HepG2 (cell line): Measurements from ENCODE around the gene SS18L1. TPM values are rescaled to one million over a fixed set of nuclear protein-coding genes. Genes with fewer than 3 reads are reported as not detected.
A peak's percentile ranks its signal among the peaks of the same experiment; 100 is the strongest.

Source experiments
- ARNT2 ChIP-seq: sonication (generic); formaldehyde crosslinking; IDR thresholded peaks from 2 replicates; pipeline ENCODE4 v1.8.0; 2022; ENCODE audit warnings: mild to moderate bottlenecking, low read depth, missing genetic modification reagents, moderate library complexity
- ATRX ChIP-seq: sonication (generic); formaldehyde crosslinking; IDR thresholded peaks from 2 replicates; pipeline ENCODE4 v1.4.0; 2020; ENCODE audit warnings: missing genetic modification reagents, borderline replicate concordance
- FOXA3 ChIP-seq: IDR thresholded peaks from 2 replicates; pipeline ENCODE4 v1.6.1; 2016; ENCODE audit warnings: missing genetic modification reagents, missing compliant biosample characterization
- FOXM1 ChIP-seq: sonication (generic); formaldehyde crosslinking; IDR thresholded peaks from 2 replicates; pipeline ENCODE4 v1.5.0; 2020; ENCODE audit warnings: missing genetic modification reagents
- LRRFIP1 ChIP-seq: sonication (generic); formaldehyde crosslinking; conservative IDR thresholded peaks from 2 replicates; pipeline ENCODE4 v1.4.0; 2020; ENCODE audit warnings: missing genetic modification reagents
- MXD4 ChIP-seq: IDR thresholded peaks from 2 replicates; pipeline ENCODE4 v1.6.1; 2016; ENCODE audit warnings: mild to moderate bottlenecking, missing biosample characterization, missing genetic modification reagents
- PCBP2 ChIP-seq: fragments of 200-400 bp; formaldehyde crosslinking; optimal IDR thresholded peaks from 2 replicates; pipeline ENCODE3; 2018; ENCODE audit warnings: low read length, low read depth; ENCODE audit not compliant: poor library complexity, severe bottlenecking
- PRDM10 ChIP-seq: sonication (generic); formaldehyde crosslinking; IDR thresholded peaks from 2 replicates; pipeline ENCODE4 v1.4.0; 2020; ENCODE audit warnings: low read depth, missing genetic modification reagents
- SAP130 ChIP-seq: IDR thresholded peaks from 2 replicates; pipeline ENCODE4 v1.6.1; 2016; ENCODE audit warnings: low read depth
- ZBTB33 ChIP-seq: sonication (generic); formaldehyde crosslinking; IDR thresholded peaks from 2 replicates; pipeline ENCODE4 v1.4.0; 2020; ENCODE audit warnings: missing genetic modification reagents
- ZFP41 ChIP-seq: sonication (generic); formaldehyde crosslinking; IDR thresholded peaks from 2 replicates; pipeline ENCODE4 v1.4.0; 2020; ENCODE audit warnings: mild to moderate bottlenecking, missing genetic modification reagents, borderline replicate concordance
- ZMYM3 ChIP-seq: sonication (generic); formaldehyde crosslinking; IDR thresholded peaks from 2 replicates; pipeline ENCODE4 v1.5.1; 2020; ENCODE audit warnings: mild to moderate bottlenecking, missing genetic modification reagents
- ZNF101 ChIP-seq: sonication (generic); formaldehyde crosslinking; IDR thresholded peaks from 2 replicates; pipeline ENCODE4 v1.4.0; 2020; ENCODE audit warnings: mild to moderate bottlenecking, low read depth, missing genetic modification reagents, borderline replicate concordance
- ZNF138 ChIP-seq: sonication (generic); formaldehyde crosslinking; IDR thresholded peaks from 2 replicates; pipeline ENCODE4 v1.5.0; 2020; ENCODE audit warnings: mild to moderate bottlenecking, low read depth, missing genetic modification reagents
- ZNF180 ChIP-seq: sonication (generic); formaldehyde crosslinking; IDR thresholded peaks from 2 replicates; pipeline ENCODE4 v1.4.0; 2020; ENCODE audit warnings: low read depth, missing genetic modification reagents, borderline replicate concordance
- ZNF589 ChIP-seq: sonication (generic); formaldehyde crosslinking; conservative IDR thresholded peaks from 2 replicates; pipeline ENCODE4 v1.8.0; 2022; ENCODE audit warnings: mild to moderate bottlenecking, moderate library complexity, missing genetic modification reagents
- ZNF7 ChIP-seq: IDR thresholded peaks from 2 replicates; pipeline ENCODE4 v1.6.1; 2016; ENCODE audit warnings: missing biosample characterization, missing genetic modification reagents
- ZNF816 ChIP-seq: sonication (generic); formaldehyde crosslinking; IDR thresholded peaks from 2 replicates; pipeline ENCODE4 v1.8.0; 2022; ENCODE audit warnings: missing genetic modification reagents, mild to moderate bottlenecking, borderline replicate concordance
- ZSCAN29 ChIP-seq: sonication (generic); formaldehyde crosslinking; conservative IDR thresholded peaks from 2 replicates; pipeline ENCODE4 v1.4.0; 2020; ENCODE audit warnings: mild to moderate bottlenecking, missing genetic modification reagents
- polyA plus RNA-seq, 8 experiments: library from polyadenylated mRNA; depleted of rRNA in 3 of 8; stranded (reverse) in 7 of 8; unstranded in 1 of 8; fragments of >200 nt; fragmentation: Illumina TruSeq in 4 of 8; extraction: Trizol in 4 of 8; gene quantifications; 2 replicates each; pipeline versions ENCODE4 v1.2.1 to v1.2.3, GENCODE V29; 2011 to 2016; ENCODE audit warnings: low read depth in 4 of 8, missing spikeins in 1 of 8, mixed read lengths in 1 of 8; ENCODE audit not compliant: insufficient read depth in 1 of 8
- total RNA-seq, 5 experiments: library from RNA; depleted of rRNA; stranded (reverse); fragments of >200 nt; fragmentation: Illumina TruSeq; extraction: Trizol; gene quantifications; 2 replicates each; pipeline ENCODE4 v1.2.3, GENCODE V29; 2016; ENCODE audit warnings: low read depth in 1 of 5
- TF ChIP-seq, protein P1 (sequence below): IDR thresholded peaks from 2 replicates; pipeline ENCODE4 v1.6.1; 2016

The SS18L1 gene
- total and polyA plus RNA-seq, 2 of the 13 experiments (the other 11 are each of a cell fraction or from before 2014, with no cell fraction given): 17.8 to 27.6 TPM

DNA sequence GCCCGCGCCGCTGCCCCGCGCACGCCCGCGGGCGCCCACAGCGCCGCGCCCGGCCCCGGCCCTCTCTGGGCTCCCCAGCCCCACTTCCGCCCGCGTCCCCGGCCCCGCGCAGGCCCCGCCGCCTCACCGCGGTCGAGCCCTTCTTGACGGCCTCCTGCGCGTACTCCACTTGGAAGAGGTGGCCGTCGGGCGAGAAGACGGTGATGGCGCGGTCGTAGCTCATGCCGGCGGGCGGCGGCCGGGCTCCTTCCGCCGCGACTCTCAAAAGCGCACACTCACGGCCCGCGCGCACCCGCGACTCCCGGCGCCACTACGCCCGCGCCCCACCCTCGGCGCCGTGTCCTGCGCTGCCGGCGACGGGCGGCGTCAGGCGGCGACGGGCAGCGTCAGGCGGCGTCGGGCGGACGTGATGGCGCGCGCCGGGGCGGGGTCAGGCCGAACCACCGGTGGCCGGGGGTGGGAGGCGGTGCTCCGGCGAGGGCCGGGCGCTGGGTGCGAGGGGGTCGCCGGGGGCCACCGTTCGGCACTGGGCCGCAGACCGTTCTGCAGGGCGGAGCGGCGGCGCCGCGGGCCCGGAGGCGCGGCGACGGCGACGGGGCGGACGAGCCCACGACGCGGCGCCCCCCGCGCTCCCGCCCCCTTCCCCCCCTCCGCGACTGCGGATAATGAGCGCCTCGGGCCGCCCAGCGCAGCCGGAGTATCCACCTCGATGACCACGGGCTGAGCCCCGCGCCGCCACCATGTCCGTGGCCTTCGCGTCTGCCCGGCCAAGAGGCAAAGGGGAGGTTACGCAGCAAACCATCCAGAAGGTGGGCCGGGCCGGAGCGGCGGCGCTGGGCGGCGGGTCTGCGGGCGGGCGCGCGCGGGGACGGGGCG, at the start of gene SS18L1, which contains the start of gene PSMA7 (continued):
- TF ChIP-seq LRRFIP1 (CRISPR knock-in tag) (no peak), ZNF7 (CRISPR knock-in tag) (peak; percentile 32; the same call in 1 of the 2 replicates), MXD4 (CRISPR knock-in tag) (peak; percentile 92; the same call in 1 of the 2 replicates), FOXA3 (peak; percentile 25; the same call in 1 of the 2 replicates), FOXM1 (CRISPR knock-in tag) (no peak), ZSCAN29 (CRISPR knock-in tag) (0 out of 2 replicates have a peak, but pooled peaks have one; percentile 42), ATRX (CRISPR knock-in tag) (no peak), ZNF101 (CRISPR knock-in tag) (no peak), SAP130 (peak; percentile 97), PRDM10 (CRISPR knock-in tag) (peak; percentile 98), ZNF816 (CRISPR knock-in tag) (no peak), ZFP41 (CRISPR knock-in tag) (no peak), ZNF589 (CRISPR knock-in tag) (no peak), ZBTB33 (CRISPR knock-in tag) (peak; percentile 34; the same call in 1 of the 2 replicates), ZNF138 (CRISPR knock-in tag) (peak; percentile 95), ZNF180 (CRISPR knock-in tag) (no peak), PCBP2 (no peak), ZMYM3 (CRISPR knock-in tag) (no peak), ARNT2 (CRISPR knock-in tag) (peak; percentile 89)
- TF ChIP-seq, protein P1, sequence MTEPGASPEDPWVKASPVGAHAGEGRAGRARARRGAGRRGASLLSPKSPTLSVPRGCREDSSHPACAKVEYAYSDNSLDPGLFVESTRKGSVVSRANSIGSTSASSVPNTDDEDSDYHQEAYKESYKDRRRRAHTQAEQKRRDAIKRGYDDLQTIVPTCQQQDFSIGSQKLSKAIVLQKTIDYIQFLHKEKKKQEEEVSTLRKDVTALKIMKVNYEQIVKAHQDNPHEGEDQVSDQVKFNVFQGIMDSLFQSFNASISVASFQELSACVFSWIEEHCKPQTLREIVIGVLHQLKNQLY (CRISPR knock-in tag): no peak
